Stimulated activated naive CD8-positive, alpha-beta T cell treated with anti-CD3 and anti-CD28 coated beads, Interleukin-15, amount 100 ng/mL, for 72 hours (primary cell): ENCODE measurements around the gene DENND4A.
A peak's percentile ranks its signal among the peaks of the same experiment; 100 is the strongest.
"Not testable (repeated sequence)": the region's sequence is repeated elsewhere in the genome, so short reads cannot be mapped to it uniquely, and the experiment has no call there.

Source experiments
- ATAC-seq: fragments of 150-1000 bp; cut with Tn5 transposase; 2 replicates; pipeline ENCODE4 v1.10.0; 2021; ENCODE audit warnings: mild to moderate bottlenecking, moderate library complexity
- DNase-seq, 2 donors: peaks; one replicate each; pipeline ENCODE4 v3.0.0; 2021 to 2022
- H3K27ac Mint-ChIP-seq, 2 donors: one replicate each; pipeline ENCODE4 v1.8.0; 2022; ENCODE audit warnings: mild to moderate bottlenecking in 2 of 2, mixed read lengths in 2 of 2, moderate library complexity in 2 of 2
- H3K27me3 Mint-ChIP-seq: one replicate; pipeline ENCODE4 v1.8.0; 2022; ENCODE audit warnings: mixed read lengths
- H3K4me1 Mint-ChIP-seq: one replicate; pipeline ENCODE4 v1.8.0; 2022; ENCODE audit warnings: mild to moderate bottlenecking, mixed read lengths
- H3K4me3 Mint-ChIP-seq, 2 donors: one replicate each; pipeline ENCODE4 v1.8.0; 2022; ENCODE audit warnings: mild to moderate bottlenecking in 2 of 2, mixed read lengths in 2 of 2, moderate library complexity in 1 of 2
- H3K9me3 Mint-ChIP-seq, 2 donors: one replicate each; pipeline ENCODE4 v1.8.0; 2022; ENCODE audit warnings: mixed read lengths in 2 of 2

DENND4A gene

DNA sequence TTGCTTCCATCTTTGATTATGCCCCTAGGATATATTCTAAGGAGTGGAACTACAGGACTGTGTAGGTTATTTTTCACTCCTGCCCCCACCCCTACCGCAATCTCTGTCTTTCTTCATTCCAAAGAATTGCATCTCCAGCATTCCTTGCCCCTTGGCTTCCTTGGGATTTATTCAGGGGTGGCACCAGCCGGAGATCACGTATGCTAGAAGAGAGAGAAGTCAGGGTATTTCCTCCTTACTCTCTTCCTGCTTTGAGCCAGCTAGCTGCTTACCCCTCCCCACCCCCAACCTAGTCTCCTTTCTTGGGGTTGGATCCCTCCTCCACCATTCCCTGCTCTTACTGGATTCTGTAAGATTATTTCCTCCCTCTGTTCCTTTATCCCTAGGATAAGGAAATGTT, 35.0 kb upstream of the DENND4A start:
- Mint-ChIP-seq H3K4me3 (peak overlapping the region; percentile 70 to 77), H3K27ac (peak overlapping the region; percentile 84 to 90), H3K4me1 (peaks cover 62% of the 10 kb centered on the region), H3K9me3 (peaks cover 0 to 4% of the 10 kb centered on the region in 2 donors), H3K27me3 (no peaks in the 10 kb centered on the region)
- peak; percentile 44 for ATAC-seq
- DNase-seq, result no peak

DNA sequence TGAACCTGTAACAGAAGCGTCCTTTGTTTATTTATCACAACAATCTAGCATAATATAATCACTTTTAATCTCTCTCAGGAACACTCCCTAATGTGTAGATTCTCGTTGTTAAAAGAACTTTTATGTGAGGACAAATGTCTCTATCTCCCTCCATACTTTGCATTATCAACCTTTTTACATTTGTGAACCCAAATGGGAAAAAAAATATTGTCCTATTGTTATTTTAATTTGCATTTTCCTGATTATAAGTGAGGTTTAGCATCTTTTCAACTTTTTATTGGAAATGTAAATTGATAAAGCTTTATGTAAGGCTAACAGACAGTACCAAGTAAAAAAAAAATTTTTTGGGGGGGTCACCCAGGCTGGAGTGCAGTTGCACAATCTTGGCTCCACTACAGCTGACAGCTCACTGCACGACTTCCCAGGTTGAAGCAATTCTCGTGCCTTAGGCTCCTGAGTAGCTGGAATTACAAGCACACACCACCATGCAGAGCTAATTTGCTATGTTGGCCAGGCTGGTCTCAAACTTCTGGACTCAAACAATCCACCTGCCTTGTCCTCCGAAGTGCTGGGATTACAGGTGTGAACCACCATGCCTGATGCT, 33.0 kb upstream of the DENND4A start:
- Mint-ChIP-seq H3K4me3 (no peak overlapping the region), H3K9me3 (no peaks in the 10 kb centered on the region), H3K4me1 (peaks cover 72% of the 10 kb centered on the region), H3K27me3 (no peaks in the 10 kb centered on the region), H3K27ac (no peak overlapping the region)
- ATAC-seq (no peak), DNase-seq (no peak)

DNA sequence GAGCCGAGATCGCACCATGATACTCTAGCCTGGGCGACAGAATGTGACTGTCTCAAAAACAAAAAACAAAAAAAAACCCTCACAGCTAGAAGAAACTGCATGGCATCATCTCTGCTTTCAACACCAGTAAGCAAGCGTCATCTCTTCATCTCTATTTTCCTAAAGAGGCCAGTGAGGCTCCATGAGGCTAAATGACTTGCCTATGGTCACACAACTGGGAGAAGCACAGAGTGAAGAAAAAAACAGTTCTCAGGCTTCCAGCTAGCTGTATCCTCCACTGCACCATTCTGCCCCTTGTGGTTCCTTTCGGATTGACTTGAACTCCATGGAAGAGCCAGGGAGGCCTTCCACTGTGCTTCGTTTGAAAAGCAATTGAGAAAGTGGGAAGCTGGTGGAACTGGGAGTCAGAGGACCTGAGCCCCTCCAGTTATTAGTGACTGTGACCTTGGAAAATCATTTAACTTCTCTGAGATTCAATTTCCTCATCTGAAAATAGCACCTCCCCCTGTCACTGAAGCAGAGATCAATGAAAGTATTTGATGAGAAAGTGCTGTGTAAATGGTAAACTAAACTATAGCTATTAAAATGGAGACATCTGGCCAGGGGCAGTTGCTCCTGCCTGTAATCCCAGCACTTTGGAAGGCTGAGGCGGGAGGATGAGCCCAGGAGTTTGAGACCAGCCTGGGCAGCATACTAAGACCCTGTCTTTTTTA, 32.1 kb upstream of the DENND4A start:
- no peak overlapping the region for H3K27ac Mint-ChIP-seq
- H3K4me3 Mint-ChIP-seq, result no peak overlapping the region
- H3K27me3 Mint-ChIP-seq, result no peaks in the 10 kb centered on the region
- H3K4me1 Mint-ChIP-seq, result peaks cover 75% of the 10 kb centered on the region
- ATAC-seq, result no peak
- DNase-seq, result no peak
- no peaks in the 10 kb centered on the region for H3K9me3 Mint-ChIP-seq

DNA sequence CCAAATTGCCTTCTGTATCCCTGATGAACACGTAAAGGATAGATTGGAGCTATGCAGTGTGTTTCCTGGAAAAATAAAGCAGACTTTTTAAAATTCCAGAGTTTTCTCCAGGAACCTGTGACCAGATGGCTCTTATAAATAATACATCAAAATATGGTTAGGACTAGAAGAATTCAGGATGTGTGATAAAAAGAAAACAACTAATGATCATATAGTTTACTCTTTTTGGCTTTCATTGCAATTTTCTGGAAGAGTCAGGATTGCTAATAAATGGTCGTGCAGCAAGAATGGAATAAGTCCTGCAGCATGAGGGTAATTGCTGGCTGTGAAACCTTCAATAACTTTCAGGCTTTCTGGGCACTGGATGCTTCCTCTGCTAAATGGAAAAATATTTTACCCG, 30.2 kb upstream of the DENND4A start:
- peaks cover 74% of the 10 kb centered on the region for H3K4me1 Mint-ChIP-seq
- no peak overlapping the region for H3K4me3 Mint-ChIP-seq
- H3K27me3 Mint-ChIP-seq, result no peaks in the 10 kb centered on the region
- H3K27ac Mint-ChIP-seq, result no peak overlapping the region
- no peak for ATAC-seq
- no peak for DNase-seq
- no peaks in the 10 kb centered on the region for H3K9me3 Mint-ChIP-seq

DNA sequence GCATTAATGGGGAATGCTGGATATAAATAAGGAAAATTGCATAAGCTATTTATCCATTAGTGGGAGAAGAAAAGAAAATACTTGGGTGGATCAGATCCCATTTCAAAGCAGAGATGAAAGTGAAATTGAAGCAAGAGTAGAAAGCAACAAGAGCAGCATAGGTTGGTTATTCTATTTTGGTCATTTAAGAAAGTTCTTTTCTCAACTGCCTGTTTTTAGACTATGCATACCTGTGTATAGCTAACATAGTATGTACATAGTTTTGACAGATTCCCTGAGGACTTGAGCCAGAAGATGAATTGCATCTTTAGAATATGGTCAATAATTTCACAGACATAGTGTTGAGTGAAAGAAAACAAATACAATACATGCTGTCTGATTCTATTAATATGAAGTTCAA, 29.0 kb upstream of the DENND4A start:
- no peaks in the 10 kb centered on the region for H3K9me3 Mint-ChIP-seq
- peak overlapping the region; percentile 1 to 48 for H3K4me3 Mint-ChIP-seq
- no peak for ATAC-seq
- DNase-seq, result no peak
- peaks cover 78% of the 10 kb centered on the region for H3K4me1 Mint-ChIP-seq
- no peaks in the 10 kb centered on the region for H3K27me3 Mint-ChIP-seq
- H3K27ac Mint-ChIP-seq, result peak overlapping the region in 1 of 2 donors; percentile 97

DNA sequence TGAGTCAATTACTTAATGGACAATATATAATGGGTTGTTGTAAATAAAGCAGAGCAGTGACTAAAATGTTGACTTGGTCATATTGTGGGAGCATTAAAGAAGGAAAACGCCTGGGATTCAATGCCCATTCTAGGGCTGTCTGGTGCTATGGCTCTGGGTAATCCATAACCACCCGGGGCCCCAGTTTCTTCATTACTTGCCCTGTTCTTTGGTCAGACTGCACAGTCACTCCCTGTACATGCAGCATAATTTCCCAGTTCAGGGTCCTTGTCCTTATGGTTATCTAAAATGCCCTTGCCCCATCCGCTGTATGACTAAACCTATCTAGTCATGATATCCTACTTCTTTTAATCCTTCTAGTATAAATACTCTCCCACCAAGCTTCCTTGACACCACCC, 27.5 kb upstream of the DENND4A start:
- Mint-ChIP-seq H3K4me1 (peaks cover 80% of the 10 kb centered on the region), H3K4me3 (peak overlapping the region; percentile 64 to 79), H3K27ac (peak overlapping the region; percentile 97), H3K9me3 (no peaks in the 10 kb centered on the region), H3K27me3 (no peaks in the 10 kb centered on the region)
- DNase-seq, result no peak
- no peak for ATAC-seq

DNA sequence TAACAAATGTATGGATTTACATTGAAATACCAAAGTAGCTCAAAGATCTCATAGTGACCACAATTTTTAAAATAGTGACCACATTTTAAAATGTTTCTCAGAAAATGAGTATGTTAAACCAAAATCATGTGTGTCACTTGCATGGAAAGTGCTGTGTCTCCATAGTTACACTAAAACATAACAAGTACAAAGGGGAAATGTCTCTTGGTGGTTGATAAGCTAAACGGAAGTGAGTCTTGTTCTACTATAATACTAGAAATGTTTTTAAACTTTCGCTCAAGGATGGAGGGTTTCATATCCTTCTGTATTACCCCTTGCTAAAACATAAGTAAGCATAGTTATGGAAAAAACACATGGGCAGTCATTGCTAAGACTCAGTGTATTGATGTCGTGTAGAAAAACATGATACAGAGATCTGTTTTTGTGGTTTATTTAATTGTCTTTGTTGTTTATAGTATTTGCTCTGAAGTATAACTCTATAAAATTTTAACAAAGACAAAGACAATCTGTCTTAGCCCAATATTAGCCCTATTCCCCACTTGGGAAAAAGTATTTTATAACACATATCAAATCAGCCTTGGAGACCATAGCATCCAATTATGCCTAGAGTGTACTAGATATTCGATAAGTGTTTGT, 27.0 kb upstream of the DENND4A start:
- Mint-ChIP-seq H3K27ac (peak overlapping the region; percentile 97), H3K9me3 (no peaks in the 10 kb centered on the region), H3K4me3 (peak overlapping the region; percentile 79 to 80), H3K4me1 (peaks cover 81% of the 10 kb centered on the region), H3K27me3 (no peaks in the 10 kb centered on the region)
- peak; percentile 91 for ATAC-seq
- no peak for DNase-seq

DNA sequence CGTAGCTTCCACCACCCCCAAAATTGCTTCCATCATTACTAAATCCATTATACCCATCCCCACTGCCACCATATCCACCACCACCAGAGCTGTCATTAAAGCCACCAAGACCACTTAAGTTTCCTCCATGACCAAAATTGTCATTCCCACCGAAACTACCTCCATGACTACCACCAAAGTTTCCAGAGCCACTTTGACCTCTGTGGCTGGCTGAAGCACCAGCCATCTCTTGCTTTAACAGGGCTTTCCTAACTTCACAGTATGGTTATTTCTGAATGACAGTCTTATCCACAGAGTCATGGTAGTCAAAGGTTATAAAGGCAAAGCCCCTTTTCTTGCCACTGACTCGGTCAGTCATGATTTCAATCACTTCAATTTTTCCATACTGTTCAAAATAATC, 24.3 kb upstream of the DENND4A start:
- Mint-ChIP-seq H3K9me3 (peaks cover 5 to 8% of the 10 kb centered on the region in 2 donors), H3K27me3 (no peaks in the 10 kb centered on the region), H3K27ac (peak overlapping the region; percentile 31 to 55), H3K4me1 (peaks cover 68% of the 10 kb centered on the region), H3K4me3 (peak overlapping the region; percentile 0 to 9)
- ATAC-seq (peak; percentile 79), DNase-seq (peak in 1 of 2 donors; percentile 77)

DNA sequence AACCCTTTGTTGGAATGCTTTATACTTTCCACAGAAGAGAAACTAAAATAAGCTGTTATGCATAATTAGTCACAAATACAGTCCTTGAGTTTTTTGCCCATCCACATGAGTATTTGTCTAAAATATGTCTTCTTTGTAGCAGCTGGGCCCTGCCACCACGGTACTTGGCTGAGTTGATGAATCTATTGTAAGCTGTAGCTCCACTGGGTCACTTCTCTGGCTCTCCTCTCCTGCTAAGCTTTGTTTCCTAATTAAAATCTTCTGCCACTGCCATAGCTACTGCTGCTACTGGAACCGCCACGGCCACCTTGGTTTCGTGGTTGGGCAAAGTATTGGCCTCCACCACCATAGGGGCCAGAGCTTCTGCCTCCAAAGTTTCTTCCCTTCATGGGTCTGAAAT, 23.9 kb upstream of the DENND4A start:
- DNase-seq, ATAC-seq, H3K27me3 Mint-ChIP-seq, H3K9me3 Mint-ChIP-seq: not testable (repeated sequence)
- peaks cover 64% of the 10 kb centered on the region for H3K4me1 Mint-ChIP-seq
- peak overlapping the region; percentile 0 to 9 for H3K4me3 Mint-ChIP-seq
- H3K27ac Mint-ChIP-seq, result peak overlapping the region; percentile 31 to 55

DNA sequence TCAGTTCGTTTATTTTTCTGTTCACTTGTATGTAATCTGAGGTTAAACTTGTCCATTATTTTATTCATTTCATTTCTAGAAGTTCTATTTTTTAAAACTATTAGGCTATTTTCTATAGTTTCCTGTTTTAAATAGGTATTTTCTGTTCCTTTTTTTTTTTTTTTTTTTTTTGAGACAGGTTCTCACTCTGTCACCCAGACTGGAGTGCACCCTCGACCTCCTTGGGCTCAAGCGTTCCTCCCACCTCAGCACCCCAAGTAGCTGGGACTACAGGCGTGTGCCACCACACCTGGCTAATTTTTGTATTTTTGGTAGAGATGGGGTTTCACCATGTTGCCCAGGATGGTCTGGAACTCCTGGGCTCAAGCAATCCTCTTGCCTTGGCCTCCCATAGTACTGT, 22.2 kb upstream of the DENND4A start:
- H3K9me3 Mint-ChIP-seq, H3K27me3 Mint-ChIP-seq: not testable (repeated sequence)

DNA sequence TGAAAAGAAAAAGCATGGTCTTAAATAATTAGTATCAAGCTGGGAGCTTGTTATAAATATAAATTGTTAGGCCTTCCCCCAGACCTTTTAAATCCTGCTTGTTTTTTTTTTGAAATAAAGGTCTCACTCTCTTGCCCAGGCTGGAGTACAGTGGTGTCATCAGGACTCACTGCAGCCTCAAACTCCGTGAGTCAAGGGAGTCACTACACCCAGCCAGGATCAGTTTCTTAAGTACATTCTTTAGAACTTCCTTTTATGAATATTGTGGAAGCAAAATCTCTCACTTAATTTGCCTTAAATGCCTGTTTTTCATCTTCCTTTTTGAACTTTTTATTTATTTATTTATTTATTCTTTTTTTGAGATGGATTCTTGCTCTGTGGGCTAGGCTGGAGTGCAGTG, 20.8 kb upstream of the DENND4A start:
- Mint-ChIP-seq H3K4me3 (no peak overlapping the region), H3K27ac (peak overlapping the region in 1 of 2 donors; percentile 78), H3K27me3 (no peaks in the 10 kb centered on the region), H3K9me3 (peaks cover 5 to 8% of the 10 kb centered on the region in 2 donors), H3K4me1 (peaks cover 33% of the 10 kb centered on the region)
- ATAC-seq (no peak), DNase-seq (no peak)

More for the DNA sequence above, 22.2 kb upstream of the DENND4A start:
- ATAC-seq, H3K27ac Mint-ChIP-seq, DNase-seq, H3K4me3 Mint-ChIP-seq: not testable (repeated sequence)
- H3K4me1 Mint-ChIP-seq, result peaks cover 46% of the 10 kb centered on the region

DNA sequence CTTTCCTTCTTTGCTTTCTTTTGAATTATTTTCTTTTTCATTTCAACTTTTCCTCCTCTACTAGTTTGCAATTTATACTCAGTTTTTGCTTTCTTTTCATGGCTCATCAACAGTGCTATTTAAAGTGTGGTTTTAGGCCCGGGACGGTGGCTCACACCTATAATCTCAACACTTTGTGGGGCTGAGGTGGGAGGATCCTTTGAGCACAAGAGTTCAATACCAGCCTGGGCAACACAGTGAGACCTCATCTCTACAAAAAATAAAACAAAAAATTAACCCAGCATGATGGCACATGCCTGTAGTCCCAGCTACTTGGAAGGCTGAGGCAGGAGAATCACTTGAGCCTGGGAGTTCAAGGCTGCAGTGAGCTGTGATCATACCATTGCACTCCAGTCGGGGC, 20.4 kb upstream of the DENND4A start:
- DNase-seq, result no peak
- Mint-ChIP-seq H3K9me3 (peaks cover 5 to 8% of the 10 kb centered on the region in 2 donors), H3K27ac (no peak overlapping the region), H3K27me3 (no peaks in the 10 kb centered on the region), H3K4me3 (no peak overlapping the region), H3K4me1 (peaks cover 34% of the 10 kb centered on the region)
- ATAC-seq, result no peak

DNA sequence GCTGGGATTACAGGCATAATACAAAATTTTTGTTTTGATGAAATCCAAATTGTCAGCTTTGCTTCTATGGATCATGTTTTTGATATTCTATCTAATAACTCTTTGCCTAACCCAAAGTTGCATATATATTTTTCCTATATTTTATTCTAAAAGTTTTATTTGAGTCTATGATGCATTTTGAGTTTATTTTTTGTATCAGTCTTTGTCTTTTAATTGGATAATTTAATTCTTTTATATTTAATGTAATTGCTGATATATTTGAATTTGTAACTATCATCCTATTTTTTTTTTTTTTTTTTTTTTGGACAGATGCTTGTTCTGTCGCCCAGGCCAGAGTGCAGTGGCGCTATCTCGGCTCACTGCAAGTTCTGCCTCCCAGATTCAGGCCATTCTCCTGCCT, 19.7 kb upstream of the DENND4A start:
- DNase-seq (no peak), ATAC-seq (no peak)
- H3K9me3 Mint-ChIP-seq, result peaks cover 5 to 8% of the 10 kb centered on the region in 2 donors
- H3K27ac Mint-ChIP-seq, result no peak overlapping the region
- peaks cover 29% of the 10 kb centered on the region for H3K4me1 Mint-ChIP-seq
- no peak overlapping the region for H3K4me3 Mint-ChIP-seq
- H3K27me3 Mint-ChIP-seq, result no peaks in the 10 kb centered on the region

DNA sequence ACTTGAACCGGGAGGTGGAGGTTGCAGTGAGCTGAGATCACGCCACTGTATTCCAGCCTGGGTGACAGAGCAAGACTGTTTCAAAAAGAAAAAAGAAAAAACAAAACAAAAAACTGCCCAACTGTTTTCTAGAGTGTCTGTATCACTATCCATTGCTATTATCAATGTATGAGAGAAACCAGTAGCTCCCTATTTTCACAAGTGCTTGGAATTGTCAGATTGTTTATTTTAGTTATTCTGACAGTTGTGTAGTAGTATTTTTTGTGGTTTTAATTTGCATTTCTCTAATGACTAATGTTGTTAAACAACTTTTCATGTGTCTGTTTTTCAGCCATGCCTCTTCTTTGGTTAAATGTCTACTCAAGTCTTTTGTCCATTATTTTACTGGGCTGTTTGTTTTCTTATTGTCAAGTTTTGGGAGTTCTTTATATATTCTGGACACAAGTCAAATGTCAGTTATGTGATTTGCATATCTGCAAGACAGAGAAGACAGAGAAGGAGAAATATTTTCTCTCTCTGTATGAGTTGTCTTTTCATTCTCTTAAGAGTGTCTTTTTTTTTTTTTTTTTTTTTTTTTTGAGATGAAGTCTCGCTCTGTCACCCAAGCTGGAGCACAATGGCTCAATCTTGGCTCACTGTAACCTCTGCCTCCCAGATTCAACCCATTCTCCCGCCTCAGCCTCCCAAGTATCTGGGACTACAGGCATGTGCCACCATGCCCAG, 19.1 kb upstream of the DENND4A start:
- H3K27me3 Mint-ChIP-seq, H3K4me3 Mint-ChIP-seq, H3K9me3 Mint-ChIP-seq, DNase-seq, H3K27ac Mint-ChIP-seq, ATAC-seq: not testable (repeated sequence)
- H3K4me1 Mint-ChIP-seq, result peaks cover 27% of the 10 kb centered on the region

DNA sequence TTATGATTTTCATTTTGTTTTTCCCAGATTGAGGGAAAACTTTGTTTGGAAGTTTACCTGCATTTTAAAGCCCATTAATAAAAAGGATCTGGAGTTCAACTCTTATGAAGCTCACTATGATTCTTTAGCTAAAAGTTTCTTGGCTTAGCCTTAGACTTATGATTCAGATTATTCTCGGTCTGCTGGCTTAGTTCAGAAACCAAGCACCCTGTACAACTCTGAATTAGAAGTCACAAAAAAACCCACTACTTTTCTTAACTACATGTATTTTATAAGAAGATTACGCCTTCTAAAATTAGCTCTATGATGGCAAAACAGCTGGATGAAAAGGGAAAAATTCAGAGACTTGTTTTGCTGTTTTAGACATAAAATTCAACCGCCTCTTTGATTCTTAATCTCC, 14.3 kb upstream of the DENND4A start:
- H3K4me1 Mint-ChIP-seq, result peaks cover 39% of the 10 kb centered on the region
- H3K9me3 Mint-ChIP-seq, result no peaks in the 10 kb centered on the region
- peak overlapping the region; percentile 53 to 68 for H3K4me3 Mint-ChIP-seq
- no peak overlapping the region for H3K27ac Mint-ChIP-seq
- DNase-seq (no peak), ATAC-seq (no peak)
- no peaks in the 10 kb centered on the region for H3K27me3 Mint-ChIP-seq
